ENCODE data around the gene OSM.

The OSM gene

DNA sequence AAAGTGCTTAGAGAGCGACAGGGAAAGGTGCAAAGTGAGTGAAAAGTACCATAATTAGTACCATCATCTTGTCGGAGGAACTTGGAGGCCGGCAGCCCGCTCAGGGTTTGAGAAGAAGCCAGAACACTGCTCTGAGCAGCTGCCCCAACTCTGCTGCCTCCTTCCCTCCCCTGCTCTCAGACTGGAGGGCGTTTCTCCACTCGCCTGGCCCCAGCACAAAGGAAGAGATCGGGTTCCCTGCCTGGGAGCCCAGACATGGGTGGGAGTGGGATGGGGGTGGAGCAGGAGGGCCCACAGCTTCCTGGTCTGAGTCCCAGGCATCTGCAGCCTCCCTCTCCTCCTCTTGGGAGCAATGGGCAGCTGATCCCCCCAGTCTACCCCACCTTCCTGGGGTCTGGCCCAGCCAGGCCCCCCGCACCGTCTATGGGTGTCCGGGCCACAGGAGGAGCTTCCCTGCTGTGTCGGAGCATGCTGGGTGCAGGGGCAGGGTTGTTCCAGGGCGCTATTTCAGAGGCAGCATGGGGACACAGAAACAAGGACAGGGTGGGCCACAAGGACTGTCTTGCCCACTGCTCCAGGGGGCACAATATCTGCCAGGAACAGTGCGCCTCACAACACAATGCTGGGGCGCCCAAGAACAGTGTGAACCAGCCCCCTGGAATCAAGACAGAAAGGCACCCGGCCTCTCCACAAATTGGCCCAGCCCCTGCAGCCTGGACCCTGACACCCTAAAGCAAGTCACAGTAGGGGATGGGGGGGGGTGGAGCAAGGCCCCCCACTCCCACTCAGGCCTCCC lies 24.9 kb downstream of the OSM start:
- Histone ChIP-seq H3K4me3 (ENCODE audit: low read depth, low read length) (no peak overlapping the region), H3K27ac (ENCODE audit: extremely low read depth, low read depth, low read length) (no peak overlapping the region; the same call in 1 of the 2 replicates), H3K9me3 (ENCODE audit: control insufficient read depth, insufficient read depth, low read depth, low read length) (no peaks in the 10 kb centered on the region), H3K36me3 (ENCODE audit: control insufficient read depth in 2 of 2, insufficient read depth in 1 of 2, low read length in 2 of 2) (peaks cover 0 to 29% of the 10 kb centered on the region in 2 experiments; a peak in 1 of 3 replicates), H3K4me1 (ENCODE audit: control insufficient read depth, insufficient read depth, low read length) (peaks cover 3% of the 10 kb centered on the region; the same call in 1 of the 2 replicates)
- POLR2A ChIA-PET, result interaction anchor here (0.5 kb wide), 1 partner anchor 14 kb away, joined by 3 read pairs; no protein-coding TSS in a partner anchor
- CTCF ChIA-PET, result interaction anchor here (0.7 to 2.0 kb wide), 4 partner anchors 14 to 183 kb away, joined by 3 to 8 read pairs (median 4); no protein-coding TSS in a partner anchor
- TF ChIP-seq ZNF843 (tag by site-specific recombination; IDR thresholded peaks at IDR 0.05) (no peak), EGR2 (tag by site-specific recombination; IDR thresholded peaks at IDR 0.05; ENCODE audit: low read depth) (peak; percentile 83), ZNF433 (tag by site-specific recombination; IDR thresholded peaks at IDR 0.05; ENCODE audit: low read depth) (no peak), ZFHX2 (tag by site-specific recombination; conservative IDR thresholded peaks at IDR 0.05) (peak; percentile 86), ZNF677 (tag by site-specific recombination; IDR thresholded peaks at IDR 0.05) (no peak), ZNF146 (tag by site-specific recombination; IDR thresholded peaks at IDR 0.05) (no peak), HIC1 (tag by site-specific recombination; IDR thresholded peaks at IDR 0.05) (no peak), ZNF274 (IDR thresholded peaks at IDR 0.05; ENCODE audit: low read length) (no peak), ZNF274 (tag by site-specific recombination; IDR thresholded peaks at IDR 0.05; ENCODE audit: borderline replicate concordance) (no peak), ZNF133 (tag by site-specific recombination; IDR thresholded peaks at IDR 0.05) (no peak), ZNF335 (tag by site-specific recombination; conservative IDR thresholded peaks at IDR 0.05) (no peak), ZNF600 (tag by site-specific recombination; IDR thresholded peaks at IDR 0.05) (peak; percentile 65), ZNF2 (tag by site-specific recombination; IDR thresholded peaks at IDR 0.05) (no peak), GLIS2 (tag by site-specific recombination; IDR thresholded peaks at IDR 0.05) (peak; percentile 33; the same call in 1 of the 2 replicates), GLI4 (tag by site-specific recombination; IDR thresholded peaks at IDR 0.05) (no peak), ZNF704 (tag by site-specific recombination; IDR thresholded peaks at IDR 0.05) (no peak), ZNF692 (tag by site-specific recombination; IDR thresholded peaks at IDR 0.05) (0 out of 2 replicates have a peak, but pooled peaks have one; percentile 44)
- TF ChIP-seq, protein P1, sequence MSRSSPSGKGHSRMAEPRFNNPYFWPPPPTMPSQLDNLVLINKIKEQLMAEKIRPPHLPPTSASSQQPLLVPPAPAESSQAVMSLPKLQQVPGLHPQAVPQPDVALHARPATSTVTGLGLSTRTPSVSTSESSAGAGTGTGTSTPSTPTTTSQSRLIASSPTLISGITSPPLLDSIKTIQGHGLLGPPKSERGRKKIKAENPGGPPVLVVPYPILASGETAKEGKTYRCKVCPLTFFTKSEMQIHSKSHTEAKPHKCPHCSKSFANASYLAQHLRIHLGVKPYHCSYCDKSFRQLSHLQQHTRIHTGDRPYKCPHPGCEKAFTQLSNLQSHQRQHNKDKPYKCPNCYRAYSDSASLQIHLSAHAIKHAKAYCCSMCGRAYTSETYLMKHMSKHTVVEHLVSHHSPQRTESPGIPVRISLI (tag by site-specific recombination; IDR thresholded peaks at IDR 0.05), result no peak
- TF ChIP-seq, protein P2, sequence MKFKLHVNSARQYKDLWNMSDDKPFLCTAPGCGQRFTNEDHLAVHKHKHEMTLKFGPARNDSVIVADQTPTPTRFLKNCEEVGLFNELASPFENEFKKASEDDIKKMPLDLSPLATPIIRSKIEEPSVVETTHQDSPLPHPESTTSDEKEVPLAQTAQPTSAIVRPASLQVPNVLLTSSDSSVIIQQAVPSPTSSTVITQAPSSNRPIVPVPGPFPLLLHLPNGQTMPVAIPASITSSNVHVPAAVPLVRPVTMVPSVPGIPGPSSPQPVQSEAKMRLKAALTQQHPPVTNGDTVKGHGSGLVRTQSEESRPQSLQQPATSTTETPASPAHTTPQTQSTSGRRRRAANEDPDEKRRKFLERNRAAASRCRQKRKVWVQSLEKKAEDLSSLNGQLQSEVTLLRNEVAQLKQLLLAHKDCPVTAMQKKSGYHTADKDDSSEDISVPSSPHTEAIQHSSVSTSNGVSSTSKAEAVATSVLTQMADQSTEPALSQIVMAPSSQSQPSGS (tag by site-specific recombination; IDR thresholded peaks at IDR 0.05; ENCODE audit: low read depth), result no peak
